ENCODE measurements around the gene MYOCD. TPM values are rescaled to one million over a fixed set of nuclear protein-coding genes. Genes with fewer than 3 reads are reported as not detected.

MYOCD gene
- total and polyA plus RNA-seq, 12 donors, result 7.0 to 111 (median 45.2) TPM

GRCh38 chr17:12744298-12744697 lies 78.6 kb downstream of the MYOCD start:
- Histone ChIP-seq H3K27ac (peak overlapping the region; percentile 24 to 87 (median 79)), H3K4me1 (peaks cover 0 to 23% (median 7%) of the 10 kb centered on the region in 9 donors), H3K4me3 (peak overlapping the region in 8 of 10 donors; percentile 1 to 38 (median 14)), H3K27me3 (no peaks in the 10 kb centered on the region), H3K9me3 (no peaks in the 10 kb centered on the region), H3K36me3 (peaks cover 0 to 57% (median 0%) of the 10 kb centered on the region in 9 donors)
- intact Hi-C loops (cut with DNase I), result loop anchor here in 7 of 10 donors (5.0 to 10.0 kb wide), 8 partner anchors 51 to 492 kb away; partner anchors contain the start of gene MYOCD (in 2 of the 7)
- ATAC-seq (peak; percentile 70 to 97 (median 91)), DNase-seq (peak; percentile 43 to 68)
- no peak for TF ChIP-seq CTCF (IDR thresholded peaks at IDR 0.05)
- WGBS, 2 donors, result 47 to 67% methylated on average over 5 of the region's 5 CpGs

DNA sequence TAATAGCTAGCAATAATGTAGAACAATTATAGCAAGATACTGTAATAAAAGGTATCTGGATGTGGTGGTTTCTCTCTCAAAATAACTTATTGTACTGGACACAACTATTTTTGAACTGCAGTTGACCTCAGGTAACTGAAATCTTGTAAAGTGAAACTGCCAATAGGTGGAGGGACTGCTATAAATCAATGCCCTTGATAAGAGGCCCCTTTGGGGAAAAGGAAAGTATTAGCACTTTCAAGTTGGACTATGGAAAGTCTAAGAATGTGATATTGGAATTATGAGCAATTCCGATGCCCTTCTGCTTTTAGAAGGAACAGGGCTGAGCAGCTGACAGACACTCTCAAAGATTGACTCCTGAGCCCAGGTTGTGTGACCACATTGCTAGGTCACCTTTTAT lies 79.1 kb downstream of the MYOCD start:
- DNase-seq (no peak), ATAC-seq (no peak)
- H3K4me1 ChIP-seq, result peaks cover 0 to 23% (median 7%) of the 10 kb centered on the region in 9 donors
- H3K36me3 ChIP-seq, result peaks cover 0 to 53% (median 0%) of the 10 kb centered on the region in 9 donors
- no peak for TF ChIP-seq CTCF (IDR thresholded peaks at IDR 0.05)
- peak overlapping the region in 9 of 10 donors; percentile 23 to 87 (median 78) for H3K27ac ChIP-seq
- WGBS, 2 donors, result 91 to 95% methylated on average over 1 of the region's 1 CpG
- no peak overlapping the region for H3K4me3 ChIP-seq
- no peaks in the 10 kb centered on the region for H3K27me3 ChIP-seq
- H3K9me3 ChIP-seq, result no peaks in the 10 kb centered on the region
- intact Hi-C loops (cut with DNase I), result loop anchor here in 7 of 10 donors (5.0 to 10.0 kb wide), 8 partner anchors 50 to 492 kb away; partner anchors contain the start of gene MYOCD (in 2 of the 7)

DNA sequence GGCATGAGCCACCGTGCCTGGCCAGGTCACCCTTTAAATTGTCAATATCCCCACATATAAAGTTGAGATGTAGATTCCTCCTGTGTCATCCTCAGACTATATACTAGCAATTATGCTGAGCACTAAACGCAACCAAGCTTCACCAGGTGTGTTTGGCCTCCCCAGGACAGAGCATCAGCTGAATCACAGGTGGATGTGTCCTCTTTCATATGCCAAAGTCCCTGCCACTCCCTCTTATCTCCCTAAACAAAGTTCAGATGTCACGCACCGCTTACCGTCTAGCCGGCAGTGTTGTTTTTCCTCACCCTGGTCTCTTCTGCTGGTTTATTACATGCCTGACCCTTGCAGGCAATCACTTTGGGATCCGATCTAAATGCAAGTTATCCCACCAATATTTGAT lies 79.8 kb downstream of the MYOCD start:
- Histone ChIP-seq H3K9me3 (no peaks in the 10 kb centered on the region), H3K27me3 (no peaks in the 10 kb centered on the region), H3K27ac (peak overlapping the region in 6 of 10 donors; percentile 61 to 87 (median 82)), H3K4me3 (no peak overlapping the region), H3K36me3 (peaks cover 0 to 46% (median 0%) of the 10 kb centered on the region in 9 donors), H3K4me1 (peaks cover 0 to 23% (median 7%) of the 10 kb centered on the region in 9 donors)
- intact Hi-C loops (cut with DNase I), result loop anchor here in 5 of 10 donors (10.0 kb wide), 4 partner anchors 49 to 491 kb away; no protein-coding TSS in a partner anchor
- DNase-seq (no peak), ATAC-seq (no peak)
- no peak for TF ChIP-seq CTCF (IDR thresholded peaks at IDR 0.05)
- WGBS, 2 donors, result 79 to 82% methylated on average over 7 of the region's 7 CpGs

- Histone ChIP-seq H3K9me3 (no peaks in the 10 kb centered on the region), H3K27me3 (no peaks in the 10 kb centered on the region), H3K36me3 (peaks cover 0 to 85% (median 0%) of the 10 kb centered on the region in 9 donors), H3K27ac (peak overlapping the region in 1 of 10 donors; percentile 6), H3K4me1 (no peaks in the 10 kb centered on the region), H3K4me3 (no peak overlapping the region)
- intact Hi-C loops (cut with DNase I), result loop anchor here in 2 of 10 donors (10.0 kb wide), 2 partner anchors 238 to 248 kb away; no protein-coding TSS in a partner anchor
- no peak for DNase-seq
- ATAC-seq, result no peak
- no peak for TF ChIP-seq CTCF (IDR thresholded peaks at IDR 0.05)
Measured at GRCh38 chr17:12756786-12757185, 91.1 kb downstream of the MYOCD start.

Data from heart right ventricle (tissue), 16 donors.